GM18511 (cell line): Measurements from ENCODE around the gene NNAT.

Experiments used
- ATAC-seq: cut with Tn5 transposase; IDR thresholded peaks from one replicate; pipeline ENCODE4 v1.9.1; 2021; ENCODE audit warnings: mild to moderate bottlenecking, moderate library complexity; ENCODE audit not compliant: unreplicated experiment

The NNAT gene

DNA sequence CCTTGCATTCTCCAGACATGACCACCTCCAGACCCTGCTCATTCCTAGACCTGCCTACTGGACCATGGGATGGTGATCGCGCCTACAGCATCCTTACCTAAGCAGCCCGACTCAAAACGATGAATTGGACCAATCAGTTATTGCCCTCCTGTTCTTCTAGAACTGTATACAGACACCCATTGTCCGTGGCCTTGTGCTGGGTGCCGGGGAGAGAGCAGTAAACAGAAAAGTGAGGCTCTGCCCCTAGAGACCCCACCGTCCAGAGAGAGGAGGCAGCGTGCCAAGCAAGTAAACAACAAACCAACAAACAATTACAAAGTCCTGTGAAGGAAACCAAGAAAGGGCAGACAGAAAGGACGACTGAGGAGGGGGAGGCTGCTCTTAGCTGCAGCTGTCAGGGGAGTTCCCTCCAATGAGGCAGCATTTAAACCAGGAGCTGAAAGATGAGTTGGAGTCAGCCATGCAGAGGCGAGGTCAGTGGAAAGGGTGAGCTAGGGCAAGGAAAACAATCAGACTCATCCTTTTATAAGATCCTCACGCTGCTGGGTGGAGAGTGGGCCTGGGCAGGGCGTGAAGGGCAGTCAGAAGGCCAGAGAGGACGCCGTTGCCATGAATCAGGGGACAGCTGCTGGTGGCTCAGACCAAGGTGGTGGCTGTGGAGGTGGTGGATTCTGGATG, 44.2 kb downstream of the NNAT start:
- no peak for ATAC-seq

DNA sequence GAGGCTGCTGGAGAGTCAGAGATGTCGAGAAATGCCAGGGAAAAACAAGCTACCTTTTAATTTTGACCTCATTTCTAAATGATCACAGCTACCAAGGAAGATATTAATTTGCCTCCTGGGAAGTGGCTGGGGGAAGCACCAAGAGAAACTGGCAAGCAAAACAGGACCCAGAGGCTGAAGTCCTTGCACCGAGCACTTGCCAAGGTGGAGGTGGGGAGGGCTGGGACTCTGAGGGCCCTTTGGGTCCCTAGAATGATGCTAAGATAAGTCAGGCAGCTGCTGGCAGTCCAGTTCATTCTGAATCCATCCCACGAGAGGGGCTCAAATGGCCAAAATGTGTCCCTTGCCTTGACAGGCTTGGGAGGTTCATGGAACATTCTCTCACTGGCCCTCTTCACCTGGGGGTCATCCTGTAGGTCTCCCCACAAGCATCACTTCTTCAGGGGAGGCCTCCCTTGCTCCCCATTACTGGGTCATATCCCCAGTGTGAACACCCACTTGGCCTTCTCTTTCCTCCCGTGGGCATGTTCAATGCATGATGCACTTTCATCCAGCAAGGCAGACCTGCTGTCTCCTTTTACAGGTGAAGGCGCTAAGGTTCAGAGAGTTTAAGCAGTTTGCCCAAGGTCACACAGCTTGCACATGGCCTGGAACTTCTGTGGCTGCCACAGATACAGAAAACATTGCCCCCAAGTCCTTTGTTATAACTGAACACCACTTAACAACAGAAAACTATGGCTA, 45.7 kb downstream of the NNAT start:
- no peak for ATAC-seq

DNA sequence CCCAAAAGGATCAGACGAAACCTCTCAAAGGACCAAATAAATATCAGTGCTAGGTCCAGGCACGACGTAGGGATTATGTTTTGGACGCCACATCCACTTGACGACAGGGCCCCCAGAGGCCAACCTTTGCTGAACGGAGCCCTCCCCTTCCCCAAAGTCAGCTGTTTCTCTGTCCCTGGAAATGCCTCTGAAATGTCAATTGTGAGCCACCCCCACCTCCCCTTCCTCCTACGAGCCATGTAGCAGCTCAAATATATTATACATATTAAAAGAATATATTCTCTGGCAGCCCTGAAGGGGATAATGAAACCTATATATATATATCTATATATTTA, 46.2 kb downstream of the NNAT start:
- ATAC-seq = no peak

DNA sequence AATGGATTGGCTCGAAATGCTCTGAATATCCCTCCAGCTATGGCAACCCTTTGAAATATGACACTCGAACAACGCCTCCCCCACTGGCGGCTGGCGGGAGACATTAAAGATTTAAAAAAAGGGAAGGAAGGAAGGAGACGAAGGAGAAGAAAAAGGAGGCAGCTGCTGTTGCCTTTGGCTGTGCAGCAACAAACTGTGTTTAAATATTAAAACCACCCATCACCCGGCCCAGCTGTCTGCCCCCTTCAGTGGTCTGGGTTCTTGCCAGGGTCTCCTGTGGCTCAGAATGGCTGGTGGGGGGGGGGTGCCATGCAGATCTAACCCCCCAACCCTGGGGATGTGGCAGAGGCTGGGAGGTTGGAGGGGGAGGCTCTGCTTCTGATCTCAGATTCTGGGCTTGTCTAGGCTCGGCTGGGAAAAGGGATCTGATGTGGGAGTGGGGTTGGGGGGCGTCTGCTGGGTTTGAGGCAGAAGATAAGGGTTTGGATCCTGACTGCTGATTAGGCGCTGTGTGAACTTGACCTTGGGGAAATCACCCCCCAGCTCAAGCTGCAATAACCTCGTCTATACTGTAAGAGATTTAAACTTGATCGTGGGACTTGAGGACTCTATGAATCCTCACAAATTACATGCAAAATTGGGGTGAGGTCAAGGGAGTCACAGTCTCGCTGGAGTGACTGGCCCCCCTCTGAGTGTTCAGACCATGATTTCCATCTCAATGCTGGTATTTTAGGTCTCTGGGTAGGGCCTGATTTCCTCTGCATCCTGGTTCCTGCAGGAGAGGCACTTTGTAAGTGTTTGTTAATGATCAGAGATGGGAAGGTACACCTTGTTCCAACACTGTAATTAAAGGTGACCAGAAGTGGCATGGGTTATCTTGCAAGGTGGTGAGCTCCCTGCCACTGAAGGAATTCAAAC, 46.9 kb downstream of the NNAT start:
- no peak for ATAC-seq

DNA sequence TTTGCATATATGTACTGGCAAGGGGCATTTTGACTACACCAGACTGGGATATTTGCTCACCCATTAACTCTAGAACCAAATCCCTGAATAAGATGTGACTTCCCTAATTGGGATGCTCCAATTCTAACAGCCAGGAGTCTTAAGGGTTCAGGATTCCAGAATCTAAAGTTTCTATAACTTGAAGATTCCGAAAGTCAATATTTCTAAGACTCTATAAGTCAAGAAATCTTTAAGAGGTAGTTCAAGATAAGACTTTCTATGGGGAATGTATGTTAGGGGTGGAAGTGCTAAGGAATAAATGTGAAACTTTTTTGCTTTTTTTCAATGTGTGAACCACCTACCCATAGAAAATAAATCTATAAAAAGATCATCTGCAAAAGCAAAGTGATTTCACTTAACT, 49.4 kb downstream of the NNAT start:
- no peak for ATAC-seq

DNA sequence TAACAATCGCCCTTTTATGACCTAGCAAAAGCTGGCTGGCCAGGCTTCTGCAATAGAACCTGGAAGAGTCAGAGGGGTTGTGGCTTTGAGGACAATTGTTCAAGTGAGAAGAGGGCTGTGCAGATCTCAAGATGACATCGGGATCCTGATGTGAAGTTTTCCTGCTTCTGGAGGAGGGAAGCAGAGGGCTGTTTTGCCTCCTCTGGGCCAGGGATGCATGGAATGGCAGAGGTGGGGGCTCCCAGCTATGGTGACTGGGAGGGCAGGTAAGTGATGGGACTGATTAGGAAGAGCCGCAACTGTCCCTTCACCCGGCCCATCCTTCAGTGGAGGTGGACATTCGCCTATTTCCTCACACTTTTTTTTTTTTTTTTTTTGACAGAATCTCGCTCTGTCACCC, 50.0 kb downstream of the NNAT start:
- ATAC-seq = no peak
